K562 (cell line): ENCODE results near the gene ARSD. TPM values are rescaled to one million over a fixed set of nuclear protein-coding genes. Genes with fewer than 3 reads are reported as not detected.
A peak's percentile ranks its signal among the peaks of the same experiment; 100 is the strongest.

Experiments
- FOXK1 ChIP-seq: sonication (generic); formaldehyde crosslinking; IDR thresholded peaks from 2 replicates; pipeline ENCODE4 v1.8.0; 2022; ENCODE audit warnings: missing genetic modification reagents, mild to moderate bottlenecking, borderline replicate concordance
- GTF3C2 ChIP-seq: IDR thresholded peaks from 3 replicates; pipeline ENCODE4 v1.6.1; 2011; ENCODE audit warnings: borderline replicate concordance, mild to moderate bottlenecking, moderate library complexity; ENCODE audit not compliant: insufficient read length; ENCODE audit errors: extremely low read depth
- HNRNPLL ChIP-seq: fragments of 200-400 bp; formaldehyde crosslinking; IDR thresholded peaks from 2 replicates; pipeline ENCODE4 v1.6.1; 2017; ENCODE audit warnings: low read length, low read depth, mild to moderate bottlenecking; ENCODE audit not compliant: poor library complexity, severe bottlenecking
- JUND ChIP-seq, 2 experiments: IDR thresholded peaks; 2 replicates in 1 of 2; 3 replicates in 1 of 2; pipeline ENCODE4 v1.6.1; 2011; ENCODE audit warnings: borderline replicate concordance in 2 of 2, low read depth in 2 of 2, low read length in 2 of 2, improper control_type of control experiment in 1 of 2, missing biosample characterization in 1 of 2, missing genetic modification characterization in 1 of 2, missing genetic modification reagents in 1 of 2
- KLF10 ChIP-seq: fragments of 250-450 bp; sonication (Bioruptor Pico); IDR thresholded peaks from 2 replicates; pipeline ENCODE4 v1.6.1; 2021; ENCODE audit warnings: matching md5 sums
- KLF16 ChIP-seq: IDR thresholded peaks from 2 replicates; pipeline ENCODE4 v1.6.1; 2016; ENCODE audit warnings: antibody characterized with exemption
- NCOR1 ChIP-seq: fragments of 450-650 bp; IDR thresholded peaks from 2 replicates; pipeline ENCODE4 v1.6.1; 2016; ENCODE audit warnings: mild to moderate bottlenecking, moderate library complexity
- RBM39 ChIP-seq: fragments of 200-400 bp; formaldehyde crosslinking; optimal IDR thresholded peaks from 2 replicates; pipeline ENCODE3; 2018; ENCODE audit warnings: low read depth, low read length
- TFAP4 ChIP-seq: sonication (generic); formaldehyde crosslinking; IDR thresholded peaks from 2 replicates; pipeline ENCODE4 v1.8.0; 2022; ENCODE audit warnings: missing genetic modification reagents, mild to moderate bottlenecking, moderate library complexity, borderline replicate concordance
- ZEB2 ChIP-seq: fragments of 450-650 bp; IDR thresholded peaks from 2 replicates; pipeline ENCODE4 v1.6.1; 2016
- ZMIZ1 ChIP-seq, 2 experiments: fragments of 150-350 bp in 1 of 2; IDR thresholded peaks; 2 replicates each; pipeline ENCODE4 v1.6.1; 2012 to 2016; ENCODE audit warnings: low read depth in 2 of 2, low read length in 2 of 2, mild to moderate bottlenecking in 1 of 2, moderate library complexity in 1 of 2
- polyA plus RNA-seq, 8 experiments: library from polyadenylated mRNA; depleted of rRNA in 4 of 8; stranded (reverse) in 5 of 8; unstranded in 3 of 8; fragments of >200 nt; fragmentation: Nextera tagmentation in 2 of 8; fragmentation: Illumina TruSeq in 1 of 8; extraction: Ambion mirVana in 2 of 8; extraction: Trizol in 1 of 8; gene quantifications; 2 replicates each; pipeline versions ENCODE4 v1.2.1 to v1.2.3, GENCODE V29; 2011 to 2014; ENCODE audit warnings: inconsistent platforms in 1 of 8, missing spikeins in 1 of 8
- total RNA-seq, 7 experiments: library from RNA; depleted of rRNA in 6 of 7; stranded (reverse); fragments of >200 nt in 6 of 7; fragmentation: Illumina TruSeq in 2 of 7; extraction: Trizol in 2 of 7; gene quantifications; 2 replicates each; pipeline versions ENCODE4 v1.2.1 to v1.2.3, GENCODE V29; 2011 to 2021; ENCODE audit warnings: low replicate concordance in 1 of 7
- TF ChIP-seq, protein P1 (sequence below): sonication (generic); formaldehyde crosslinking; IDR thresholded peaks from 2 replicates; pipeline ENCODE4 v1.8.1; 2023; ENCODE audit warnings: missing genetic modification reagents, mild to moderate bottlenecking, borderline replicate concordance

Gene ARSD
- total and polyA plus RNA-seq, 9 of the 15 experiments (the other 6 are each of a cell fraction or from before 2014, with no cell fraction given) = 0.05 to 0.23 (median 0.09) TPM; not detected in 1

DNA sequence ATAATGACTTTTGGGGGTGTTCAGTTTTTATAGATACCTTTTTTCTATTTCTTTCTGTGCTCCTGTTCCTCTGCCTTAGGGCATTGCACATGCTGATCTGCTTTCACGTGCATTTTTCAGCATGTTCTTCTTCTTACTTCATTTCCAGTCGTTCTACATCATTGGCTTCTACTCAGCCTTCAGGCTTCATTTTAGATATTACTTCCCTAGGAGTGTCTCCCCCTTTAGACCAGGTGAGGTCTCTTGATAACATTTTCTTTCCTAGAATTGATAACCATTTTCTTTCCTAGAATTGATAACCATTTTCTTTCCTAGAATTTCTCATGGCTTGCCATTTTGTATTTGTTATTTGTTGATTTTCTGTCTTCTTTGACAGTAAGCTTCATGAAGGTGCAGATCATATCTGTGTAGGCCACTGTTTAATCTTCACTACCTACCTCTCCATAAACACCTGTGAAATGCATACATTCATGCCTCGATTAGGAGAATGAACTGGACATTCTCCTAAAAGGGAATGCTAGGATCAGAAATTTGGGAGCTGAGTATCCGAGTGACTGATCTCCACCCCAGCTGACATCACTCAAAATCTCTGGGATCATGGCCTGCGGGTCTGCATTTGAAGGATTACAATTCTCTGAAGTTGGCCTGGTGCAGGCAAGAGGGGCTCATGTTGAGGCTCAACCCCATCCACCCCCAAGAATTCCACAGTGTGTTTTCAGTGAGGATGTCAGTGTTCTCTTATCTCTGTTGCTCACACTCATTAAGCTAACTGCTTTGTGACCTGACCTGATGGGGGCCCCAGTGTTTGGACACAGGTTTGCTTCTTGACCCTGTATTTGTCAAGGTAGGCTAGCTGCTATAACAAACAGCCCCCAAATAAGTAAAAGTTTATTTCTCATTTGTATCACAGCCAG, 54.7 kb downstream of the ARSD start (continued):
- TF ChIP-seq ZMIZ1 (IDR thresholded peaks at IDR 0.05; ENCODE audit: low read depth in 2 of 2, low read length in 2 of 2) (no peak), KLF16 (no peak), KLF10 (no peak), FOXK1 (CRISPR knock-in tag) (no peak), NCOR1 (peak; percentile 59), JUND (IDR thresholded peaks at IDR 0.05; ENCODE audit: borderline replicate concordance, low read depth, low read length) (no peak), JUND (tag; IDR thresholded peaks at IDR 0.05; ENCODE audit: borderline replicate concordance, low read depth, low read length) (no peak), RBM39 (no peak), TFAP4 (CRISPR knock-in tag) (0 out of 2 replicates have a peak, but pooled peaks have one; percentile 19), GTF3C2 (no peak), HNRNPLL (no peak), ZEB2 (peak; percentile 89)
- TF ChIP-seq, protein P1, sequence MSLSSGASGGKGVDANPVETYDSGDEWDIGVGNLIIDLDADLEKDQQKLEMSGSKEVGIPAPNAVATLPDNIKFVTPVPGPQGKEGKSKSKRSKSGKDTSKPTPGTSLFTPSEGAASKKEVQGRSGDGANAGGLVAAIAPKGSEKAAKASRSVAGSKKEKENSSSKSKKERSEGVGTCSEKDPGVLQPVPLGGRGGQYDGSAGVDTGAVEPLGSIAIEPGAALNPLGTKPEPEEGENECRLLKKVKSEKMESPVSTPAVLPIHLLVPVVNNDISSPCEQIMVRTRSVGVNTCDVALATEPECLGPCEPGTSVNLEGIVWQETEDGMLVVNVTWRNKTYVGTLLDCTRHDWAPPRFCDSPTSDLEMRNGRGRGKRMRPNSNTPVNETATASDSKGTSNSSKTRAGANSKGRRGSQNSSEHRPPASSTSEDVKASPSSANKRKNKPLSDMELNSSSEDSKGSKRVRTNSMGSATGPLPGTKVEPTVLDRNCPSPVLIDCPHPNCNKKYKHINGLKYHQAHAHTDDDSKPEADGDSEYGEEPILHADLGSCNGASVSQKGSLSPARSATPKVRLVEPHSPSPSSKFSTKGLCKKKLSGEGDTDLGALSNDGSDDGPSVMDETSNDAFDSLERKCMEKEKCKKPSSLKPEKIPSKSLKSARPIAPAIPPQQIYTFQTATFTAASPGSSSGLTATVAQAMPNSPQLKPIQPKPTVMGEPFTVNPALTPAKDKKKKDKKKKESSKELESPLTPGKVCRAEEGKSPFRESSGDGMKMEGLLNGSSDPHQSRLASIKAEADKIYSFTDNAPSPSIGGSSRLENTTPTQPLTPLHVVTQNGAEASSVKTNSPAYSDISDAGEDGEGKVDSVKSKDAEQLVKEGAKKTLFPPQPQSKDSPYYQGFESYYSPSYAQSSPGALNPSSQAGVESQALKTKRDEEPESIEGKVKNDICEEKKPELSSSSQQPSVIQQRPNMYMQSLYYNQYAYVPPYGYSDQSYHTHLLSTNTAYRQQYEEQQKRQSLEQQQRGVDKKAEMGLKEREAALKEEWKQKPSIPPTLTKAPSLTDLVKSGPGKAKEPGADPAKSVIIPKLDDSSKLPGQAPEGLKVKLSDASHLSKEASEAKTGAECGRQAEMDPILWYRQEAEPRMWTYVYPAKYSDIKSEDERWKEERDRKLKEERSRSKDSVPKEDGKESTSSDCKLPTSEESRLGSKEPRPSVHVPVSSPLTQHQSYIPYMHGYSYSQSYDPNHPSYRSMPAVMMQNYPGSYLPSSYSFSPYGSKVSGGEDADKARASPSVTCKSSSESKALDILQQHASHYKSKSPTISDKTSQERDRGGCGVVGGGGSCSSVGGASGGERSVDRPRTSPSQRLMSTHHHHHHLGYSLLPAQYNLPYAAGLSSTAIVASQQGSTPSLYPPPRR (CRISPR knock-in tag) = no peak
